Middle frontal gyrus (tissue), 1 donor: Measurements from ENCODE around the gene GPC6.

Experiments
- DNase-seq: peaks from one replicate; pipeline ENCODE4 v3.0.0-alpha.2; 2015; ENCODE audit warnings: low spot score; ENCODE audit errors: extremely low spot score

The GPC6 gene

GRCh38 chr13:94435604-94436226, 1209.1 kb downstream of the GPC6 start:
- DNase-seq = peak; percentile 38

GRCh38 chr13:94444826-94445225, 1218.2 kb downstream of the GPC6 start:
- DNase-seq = no peak

GRCh38 chr13:94454334-94454733, 1227.7 kb downstream of the GPC6 start:
- no peak for DNase-seq

DNA sequence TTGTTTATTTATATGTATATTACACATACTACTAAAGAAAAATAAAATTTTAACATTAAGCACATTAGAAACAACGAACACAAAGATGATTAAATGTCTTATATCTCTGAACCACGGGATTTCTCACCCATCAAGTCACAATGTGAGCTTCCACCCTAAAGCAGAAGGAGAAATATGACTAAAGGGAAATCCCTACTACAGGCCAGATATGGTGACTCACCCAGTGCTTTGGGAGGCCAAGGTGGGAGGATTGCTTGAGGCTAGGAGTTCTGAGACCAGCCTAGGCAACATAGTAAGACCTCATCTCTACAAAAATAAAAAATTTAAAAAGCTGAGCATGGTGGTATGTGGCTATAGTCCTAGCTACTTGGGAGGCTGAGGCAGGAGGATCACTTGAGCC, 1228.3 kb downstream of the GPC6 start:
- DNase-seq = no peak

DNA sequence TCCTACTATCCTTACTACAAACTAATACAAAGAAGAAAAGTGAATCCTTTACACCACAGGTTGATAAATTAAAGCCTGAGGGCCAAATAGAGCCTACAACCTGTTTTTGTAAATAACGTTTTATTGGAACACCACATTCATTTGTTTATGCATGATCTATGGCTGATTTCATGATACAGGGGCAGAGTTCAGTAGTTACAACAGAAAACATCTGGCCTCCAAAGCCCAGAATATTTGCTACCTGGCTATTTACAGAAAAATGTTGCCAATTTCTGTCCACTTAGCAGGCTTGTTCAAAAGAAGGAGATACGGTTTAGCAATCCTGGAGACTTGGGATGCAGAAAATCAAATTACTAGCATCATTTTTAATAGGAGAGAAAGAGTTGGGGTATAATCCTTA, 1228.8 kb downstream of the GPC6 start:
- no peak for DNase-seq
